Measurements from ENCODE around the gene C11orf65.

C11orf65 gene, protein sequence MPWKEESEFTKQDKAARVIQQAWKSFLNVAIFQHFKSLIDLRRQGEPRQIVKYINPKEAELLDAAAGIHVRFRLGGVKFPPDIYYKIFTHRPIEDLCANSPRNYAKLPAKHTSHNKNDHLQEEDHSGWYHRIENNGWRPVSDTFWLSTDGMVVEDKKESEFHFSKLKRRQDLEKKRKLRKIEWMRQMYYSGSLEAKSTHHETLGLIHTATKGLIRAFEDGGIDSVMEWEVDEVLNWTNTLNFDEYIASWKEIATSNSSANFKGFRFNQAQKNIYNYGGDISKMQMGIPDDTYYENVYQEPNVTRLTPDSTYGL

DNA sequence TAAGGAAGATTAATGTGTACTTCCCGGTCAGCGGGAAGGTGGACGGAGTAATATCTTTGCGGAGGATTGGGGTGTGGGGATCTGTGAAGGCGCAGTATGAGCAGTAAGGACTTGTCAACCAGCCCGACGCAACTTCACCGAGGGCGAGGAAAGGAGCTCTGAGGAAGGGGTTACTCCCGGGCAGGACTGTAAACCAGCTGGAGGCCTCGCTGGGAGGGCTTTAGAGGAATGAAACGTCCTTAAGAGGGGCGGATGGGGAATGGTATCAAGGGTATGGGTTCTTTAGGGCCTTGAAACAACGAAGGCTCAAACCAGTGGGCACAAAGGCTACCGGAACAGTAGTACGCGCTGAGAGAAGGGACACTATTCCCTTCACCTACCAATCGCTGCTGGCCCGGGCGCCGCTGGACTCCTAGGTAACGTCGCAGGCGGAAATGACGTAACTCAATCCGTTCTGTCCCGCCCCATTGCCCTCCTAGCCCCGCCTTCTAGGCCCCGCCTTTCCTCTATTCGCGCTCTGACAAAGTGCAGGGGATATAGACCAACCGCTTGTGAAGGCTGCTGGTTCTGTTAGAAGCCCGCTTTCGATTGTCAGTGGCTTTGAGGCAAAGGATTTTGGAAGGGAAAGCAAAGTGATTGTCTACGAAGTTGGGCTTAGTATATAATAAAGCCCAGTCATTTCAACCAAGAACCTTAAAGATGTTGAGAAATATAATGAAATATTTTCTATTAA is at the start of gene C11orf65:
C11orf65 (minus strand) TSS at position 439 of the 733 bp plus-strand sequence. CDS start 5,970 bp downstream, outside the sequence.
- TF ChIP-seq, protein P1, sequence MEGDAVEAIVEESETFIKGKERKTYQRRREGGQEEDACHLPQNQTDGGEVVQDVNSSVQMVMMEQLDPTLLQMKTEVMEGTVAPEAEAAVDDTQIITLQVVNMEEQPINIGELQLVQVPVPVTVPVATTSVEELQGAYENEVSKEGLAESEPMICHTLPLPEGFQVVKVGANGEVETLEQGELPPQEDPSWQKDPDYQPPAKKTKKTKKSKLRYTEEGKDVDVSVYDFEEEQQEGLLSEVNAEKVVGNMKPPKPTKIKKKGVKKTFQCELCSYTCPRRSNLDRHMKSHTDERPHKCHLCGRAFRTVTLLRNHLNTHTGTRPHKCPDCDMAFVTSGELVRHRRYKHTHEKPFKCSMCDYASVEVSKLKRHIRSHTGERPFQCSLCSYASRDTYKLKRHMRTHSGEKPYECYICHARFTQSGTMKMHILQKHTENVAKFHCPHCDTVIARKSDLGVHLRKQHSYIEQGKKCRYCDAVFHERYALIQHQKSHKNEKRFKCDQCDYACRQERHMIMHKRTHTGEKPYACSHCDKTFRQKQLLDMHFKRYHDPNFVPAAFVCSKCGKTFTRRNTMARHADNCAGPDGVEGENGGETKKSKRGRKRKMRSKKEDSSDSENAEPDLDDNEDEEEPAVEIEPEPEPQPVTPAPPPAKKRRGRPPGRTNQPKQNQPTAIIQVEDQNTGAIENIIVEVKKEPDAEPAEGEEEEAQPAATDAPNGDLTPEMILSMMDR (IDR thresholded peaks at IDR 0.05; ENCODE audit: insufficient read depth, low read depth, low read length, missing control alignments): no peak
- H3K4me3 ChIP-seq (ENCODE audit: low read depth, low read length): peak within 1 kb of the TSS; percentile 93
- DNase-seq (ENCODE audit: low read depth): peak; percentile 97

DNA sequence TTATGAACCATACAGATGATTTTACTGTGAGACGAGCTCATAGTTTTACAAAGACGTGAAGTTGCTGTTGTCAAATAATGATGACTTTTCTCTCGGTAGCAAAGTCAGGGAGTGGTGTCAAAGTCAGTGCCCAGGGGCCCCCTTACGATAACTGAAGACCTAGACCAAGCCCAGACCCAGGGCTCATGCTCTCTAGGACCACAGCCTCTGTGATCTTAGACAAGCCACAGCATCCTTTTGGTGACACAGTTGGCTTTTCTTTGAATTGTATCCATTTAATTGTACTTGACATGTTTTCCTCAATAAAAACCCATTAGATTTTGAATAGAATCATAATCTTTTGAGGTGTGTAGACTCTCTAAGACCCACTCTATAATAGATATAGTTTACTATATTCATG is 48.8 kb upstream of the C11orf65 start:
- no peak for DNase-seq (ENCODE audit: low read depth)
- TF ChIP-seq, protein P1 (IDR thresholded peaks at IDR 0.05; ENCODE audit: insufficient read depth, low read depth, low read length, missing control alignments): no peak
- H3K4me3 ChIP-seq (ENCODE audit: low read depth, low read length): no peak overlapping the region

DNA sequence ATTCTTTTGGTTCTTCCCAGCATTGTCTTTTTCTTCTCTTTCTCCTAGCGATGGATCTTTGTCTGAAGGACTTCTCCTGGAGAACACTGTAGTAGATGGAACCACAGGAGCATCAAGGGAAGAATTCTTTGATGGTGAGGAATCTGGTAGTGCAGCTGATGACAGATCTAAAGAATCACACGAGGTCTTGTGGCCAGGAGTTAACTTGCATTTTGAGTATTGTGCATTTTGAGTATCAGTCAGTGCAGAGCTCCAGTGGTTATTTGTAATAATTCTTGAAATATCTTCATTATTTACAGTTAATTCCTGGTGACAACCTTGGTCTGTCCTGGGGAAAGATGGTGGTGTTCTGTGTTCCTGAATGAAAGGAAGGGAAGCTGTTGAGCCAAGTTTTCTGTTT is 45.4 kb upstream of the C11orf65 start:
- TF ChIP-seq, protein P1 (IDR thresholded peaks at IDR 0.05; ENCODE audit: insufficient read depth, low read depth, low read length, missing control alignments): no peak
- no peak overlapping the region for H3K4me3 ChIP-seq (ENCODE audit: low read depth, low read length)
- no peak for DNase-seq (ENCODE audit: low read depth)

DNA sequence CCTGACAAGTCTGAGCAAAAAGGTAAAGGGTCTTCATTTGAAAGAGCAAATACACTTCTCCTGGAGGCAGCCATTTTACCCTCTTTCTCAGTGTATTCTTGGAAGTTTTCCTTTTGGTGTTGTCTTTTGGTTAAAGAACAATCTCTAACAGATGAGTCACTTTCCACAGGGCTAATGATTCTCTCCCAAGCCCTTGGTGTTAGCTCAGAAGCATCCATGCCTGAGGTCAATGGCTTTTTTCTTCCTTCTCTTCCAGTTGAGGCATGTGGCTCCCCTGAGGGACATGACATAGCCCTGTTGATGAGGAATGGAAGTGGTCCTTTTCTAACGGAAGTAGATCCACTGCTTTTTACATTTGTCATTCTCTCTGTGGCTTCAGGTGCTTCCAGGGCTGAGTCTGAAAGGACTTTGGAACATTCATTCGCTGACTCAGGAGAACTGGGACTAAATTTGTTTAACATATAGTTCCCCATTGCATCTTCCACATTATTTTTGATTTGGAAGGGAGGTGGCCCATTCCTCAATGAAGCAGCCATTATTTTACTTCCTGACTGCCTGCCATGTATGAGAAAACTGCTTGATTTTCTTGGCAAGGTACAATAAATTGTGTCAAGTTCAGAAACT is 44.6 kb upstream of the C11orf65 start:
- no peak for DNase-seq (ENCODE audit: low read depth)
- TF ChIP-seq, protein P1 (IDR thresholded peaks at IDR 0.05; ENCODE audit: insufficient read depth, low read depth, low read length, missing control alignments): no peak
- H3K4me3 ChIP-seq (ENCODE audit: low read depth, low read length): no peak overlapping the region

DNA sequence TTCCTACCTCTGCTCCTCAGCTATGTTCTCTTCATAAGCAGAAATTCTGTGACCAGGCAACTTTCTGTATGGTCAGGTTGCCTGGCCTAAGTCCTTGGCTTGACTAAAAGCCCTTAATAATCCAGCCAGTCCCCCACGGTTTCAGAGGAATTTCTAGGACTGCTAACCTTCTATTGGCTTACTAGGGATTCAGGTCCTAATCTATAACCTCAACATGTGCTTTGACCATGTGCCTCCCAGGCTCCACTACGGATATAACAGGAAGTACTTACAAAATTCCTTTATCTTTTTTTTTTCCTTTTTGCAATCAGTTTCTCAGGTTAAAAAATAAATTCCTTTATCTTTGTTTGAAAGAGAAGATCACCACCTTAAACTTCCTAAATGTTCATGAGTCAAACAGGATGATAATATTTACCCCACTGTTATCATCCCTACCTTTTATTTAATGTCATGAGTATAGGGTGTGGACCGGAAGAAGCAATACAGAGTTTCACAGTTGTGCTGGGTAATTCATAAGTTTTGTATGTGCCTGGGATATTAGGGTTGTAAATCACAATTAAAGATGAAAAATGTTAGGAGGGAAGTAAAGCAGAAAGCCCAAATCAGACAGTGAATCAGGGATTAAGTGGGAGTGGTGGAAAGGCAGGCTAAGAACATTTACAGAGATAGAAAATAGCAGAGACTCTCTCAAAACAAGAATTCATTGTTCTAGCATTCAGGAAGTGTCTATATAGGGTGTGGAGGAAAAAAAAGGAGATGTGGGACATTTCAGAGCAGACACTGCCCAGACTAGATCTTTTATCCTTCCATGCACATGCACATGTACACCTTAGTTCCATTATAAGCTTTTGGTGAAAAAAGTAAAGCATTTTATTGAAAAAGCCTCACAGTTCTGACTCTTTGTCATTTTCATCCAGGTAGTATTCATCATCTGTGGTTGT is 41.6 kb upstream of the C11orf65 start:
- TF ChIP-seq, protein P1 (IDR thresholded peaks at IDR 0.05; ENCODE audit: insufficient read depth, low read depth, low read length, missing control alignments): no peak
- DNase-seq (ENCODE audit: low read depth): no peak

DNA sequence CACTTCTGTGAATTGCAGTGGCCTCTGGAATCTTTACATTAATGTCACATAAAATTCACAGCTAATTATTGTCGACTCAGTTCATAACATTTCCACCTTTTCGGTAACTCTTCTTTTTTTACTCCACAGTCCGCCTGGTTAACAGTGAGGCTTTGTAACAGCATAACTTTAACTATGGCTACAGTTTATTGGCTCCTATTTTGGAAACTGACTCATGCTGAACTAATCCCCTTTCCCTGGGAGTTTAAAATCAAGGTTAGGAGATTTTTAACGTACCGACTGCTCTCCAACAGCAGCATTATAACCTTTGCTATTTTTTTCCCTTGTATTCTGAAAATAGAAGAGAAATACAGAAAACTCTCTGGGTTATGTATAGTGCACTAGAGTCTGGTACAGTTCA is 34.1 kb upstream of the C11orf65 start:
- TF ChIP-seq, protein P1 (IDR thresholded peaks at IDR 0.05; ENCODE audit: insufficient read depth, low read depth, low read length, missing control alignments): no peak
- no peak overlapping the region for H3K4me3 ChIP-seq (ENCODE audit: low read depth, low read length)
- no peak for DNase-seq (ENCODE audit: low read depth)

More for the DNA sequence above, 41.6 kb upstream of the C11orf65 start:
- no peak overlapping the region for H3K4me3 ChIP-seq (ENCODE audit: low read depth, low read length)
